ENCODE data around the gene STX8.

STX8 gene

GRCh38 chr17:9227819-9228407 lies 347.7 kb downstream of the STX8 start:
- DNase-seq (ENCODE audit: low read depth in 2 of 2): no peak

GRCh38 chr17:9226794-9227135 lies 348.9 kb downstream of the STX8 start:
- DNase-seq (ENCODE audit: low read depth in 2 of 2): no peak

GRCh38 chr17:9226130-9226793 lies 349.4 kb downstream of the STX8 start:
- DNase-seq (ENCODE audit: low read depth in 2 of 2): no peak

GRCh38 chr17:9225305-9226101 lies 350.1 kb downstream of the STX8 start:
- DNase-seq (ENCODE audit: low read depth in 2 of 2): no peak

- no peak for DNase-seq (ENCODE audit: low read depth in 2 of 2)
Observed at GRCh38 chr17:9224485-9224884, 351.1 kb downstream of the STX8 start.

- no peak for DNase-seq (ENCODE audit: low read depth in 2 of 2)
Observed at GRCh38 chr17:9223531-9223930, 352.1 kb downstream of the STX8 start.

- DNase-seq (ENCODE audit: low read depth in 2 of 2): no peak
Observed at GRCh38 chr17:9221922-9222180, 353.8 kb downstream of the STX8 start.

- DNase-seq (ENCODE audit: low read depth in 2 of 2): no peak
Observed at GRCh38 chr17:9221147-9221921, 354.3 kb downstream of the STX8 start.

GRCh38 chr17:9220398-9221146 lies 355.0 kb downstream of the STX8 start:
- no peak for DNase-seq (ENCODE audit: low read depth in 2 of 2)

GRCh38 chr17:9219631-9220397 lies 355.8 kb downstream of the STX8 start:
- DNase-seq (ENCODE audit: low read depth in 2 of 2): no peak

- no peak for DNase-seq (ENCODE audit: low read depth in 2 of 2)
Observed at GRCh38 chr17:9218911-9219310, 356.7 kb downstream of the STX8 start.

- DNase-seq (ENCODE audit: low read depth in 2 of 2): no peak
Observed at GRCh38 chr17:9218064-9218635, 357.5 kb downstream of the STX8 start.

GRCh38 chr17:9217151-9218056 lies 358.2 kb downstream of the STX8 start:
- no peak for DNase-seq (ENCODE audit: low read depth in 2 of 2)

- no peak for DNase-seq (ENCODE audit: low read depth in 2 of 2)
Observed at GRCh38 chr17:9215465-9215864, 360.2 kb downstream of the STX8 start.

- DNase-seq (ENCODE audit: low read depth in 2 of 2): no peak
Observed at GRCh38 chr17:9213303-9213640, 362.3 kb downstream of the STX8 start.

- DNase-seq (ENCODE audit: low read depth in 2 of 2): no peak
Observed at GRCh38 chr17:9212376-9213302, 363.0 kb downstream of the STX8 start.

- no peak for DNase-seq (ENCODE audit: low read depth in 2 of 2)
Observed at GRCh38 chr17:9211133-9211765, 364.4 kb downstream of the STX8 start.

- DNase-seq (ENCODE audit: low read depth in 2 of 2): no peak
Observed at GRCh38 chr17:9209781-9210370, 365.7 kb downstream of the STX8 start.

Data from stimulated activated CD8-positive, alpha-beta memory T cell treated with anti-CD3 and anti-CD28 coated beads, Interleukin-15, amount 100 ng/mL, for 4 hours (primary cell).